ENCODE results near the gene PGA5.

The PGA5 gene

GRCh38 chr11:61294717-61295595, 54.0 kb downstream of the PGA5 start, which contains the start of gene VWCE:
TSS of gene VWCE (minus strand) at chr11:61295316. CDS start at chr11:61295037, 279 bp downstream.
- peak; percentile 69 for DNase-seq (ENCODE audit: low spot score)

GRCh38 chr11:61295596-61295926, 54.6 kb downstream of the PGA5 start:
- DNase-seq (ENCODE audit: low spot score), result no peak

GRCh38 chr11:61297341-61297740, 56.4 kb downstream of the PGA5 start:
- DNase-seq (ENCODE audit: low spot score), result no peak

GRCh38 chr11:61297746-61298145, 56.8 kb downstream of the PGA5 start:
- DNase-seq (ENCODE audit: low spot score), result no peak

GRCh38 chr11:61298663-61299244, 57.8 kb downstream of the PGA5 start:
- no peak for DNase-seq (ENCODE audit: low spot score)
